Left lung (tissue), 14 donors: ENCODE results near the gene ADCY2. TPM values are rescaled to one million over a fixed set of nuclear protein-coding genes. Genes with fewer than 3 reads are reported as not detected.
A peak's percentile ranks its signal among the peaks of the same experiment; 100 is the strongest.

ENCODE experiments used
- ATAC-seq: fragments of 200-7000 bp; cut with Tn5 transposase; one replicate; pipeline ENCODE4 v1.9.1; 2020; ENCODE audit warnings: moderate library complexity
- DNase-seq, 4 donors: peaks; one replicate each; pipeline ENCODE4 v3.0.0-alpha.2; 2013 to 2020
- H3K27ac ChIP-seq, 2 donors: fragments of 200-600 bp; sonication (generic) in 1 of 2; one replicate each; pipeline versions ENCODE4 v1.5.0 to v1.8.0; 2020 to 2021
- H3K27me3 ChIP-seq, 2 donors: fragments of 200-600 bp; sonication (generic) in 1 of 2; one replicate each; pipeline versions ENCODE4 v1.5.0 to v1.8.0; 2020 to 2021
- H3K36me3 ChIP-seq, 2 donors: fragments of 200-600 bp; sonication (generic) in 1 of 2; one replicate each; pipeline versions ENCODE4 v1.5.0 to v1.8.0; 2020 to 2021
- H3K4me1 ChIP-seq, 2 donors: fragments of 200-600 bp; one replicate each; pipeline ENCODE4 v1.8.0; 2021
- H3K4me3 ChIP-seq, 2 donors: fragments of 200-600 bp; sonication (generic) in 1 of 2; one replicate each; pipeline versions ENCODE4 v1.5.0 to v1.8.0; 2020 to 2021; ENCODE audit warnings: mild to moderate bottlenecking in 1 of 2
- H3K9me3 ChIP-seq, 2 donors: fragments of 200-600 bp; sonication (generic) in 1 of 2; one replicate each; pipeline versions ENCODE4 v1.5.0 to v1.8.0; 2020 to 2021
- intact Hi-C, 2 donors: fragments of 100-400 bp; cut with DNase I; formaldehyde crosslinking; loops; one replicate each; pipeline versions ENCODE4 v1.11.2 to v1.14.2; 2022
- long read RNA-seq, 12 donors: library from polyadenylated mRNA in 2 of 12; unstranded in 2 of 12; transcript quantifications; one replicate each; pipeline ENCODE4 v2.0.0 and lab custom pipeline, GENCODE V29; 2019 to 2026
- polyA plus RNA-seq, 6 donors: library from polyadenylated mRNA; unstranded; fragments of 120-200 nt; gene quantifications; one replicate each; pipeline ENCODE4 v1.2.1, GENCODE V29; 2013; ENCODE audit not compliant: insufficient read length in 6 of 6
- total RNA-seq, 2 donors: library from RNA; stranded (reverse); fragmentation: NEBNext Ultra II Directional; extraction: Animal tissue kit (Norgen Biotek cat#: 25700); gene quantifications; one replicate each; pipeline ENCODE4 v1.2.1, GENCODE V29; 2021
- TF ChIP-seq, protein P1 (sequence below), 2 donors: fragments of 200-600 bp; sonication (generic) in 1 of 2; IDR thresholded peaks; one replicate each; pipeline versions ENCODE4 v1.5.0 to v1.8.0; 2021; ENCODE audit warnings: antibody characterized with exemption in 2 of 2
- donor health status: DM: no; HTN: yes; CAD: no.
- donor health status: DM: no; HTN: no; CAD: no.

The ADCY2 gene
- under 1 TPM; 0.34 to 0.47 TPM for total RNA-seq
- 10 to 100 TPM in 4 of 6 donors, 1 to 10 TPM in 2; 6.1 to 14.0 (median 10.6) TPM for polyA plus RNA-seq
- long read RNA-seq, donor 1, full-length matches to known transcripts, result 1 of 1 reads
- long read RNA-seq, donor 1, partial matches to known transcripts, result 0 of 1 reads
- long read RNA-seq, donor 1, other reads (novel, unspliced or antisense), result 0 of 1 reads
- long read RNA-seq, donor 2, full-length matches to known transcripts, result 1 of 1 reads
- long read RNA-seq, donor 2, partial matches to known transcripts, result 0 of 1 reads
- long read RNA-seq, donor 2, other reads (novel, unspliced or antisense), result 0 of 1 reads
- long read RNA-seq, donor 3, result 0 reads
- long read RNA-seq, donor 4, result 0 reads
- long read RNA-seq, donor 5, full-length matches to known transcripts, result 2 of 2 reads
- long read RNA-seq, donor 5, partial matches to known transcripts, result 0 of 2 reads
- long read RNA-seq, donor 5, other reads (novel, unspliced or antisense), result 0 of 2 reads
- long read RNA-seq, donor 6, result 0 reads
- long read RNA-seq, donor 7, full-length matches to known transcripts, result 1 of 1 reads
- long read RNA-seq, donor 7, partial matches to known transcripts, result 0 of 1 reads
- long read RNA-seq, donor 7, other reads (novel, unspliced or antisense), result 0 of 1 reads
- long read RNA-seq, donor 8, full-length matches to known transcripts, result 1 of 1 reads
- long read RNA-seq, donor 8, partial matches to known transcripts, result 0 of 1 reads
- long read RNA-seq, donor 8, other reads (novel, unspliced or antisense), result 0 of 1 reads
- long read RNA-seq, donor 9, result 0 reads
- long read RNA-seq, donor 10, result 0 reads
- long read RNA-seq, donor 11, full-length matches to known transcripts, result 18 of 66 reads
- long read RNA-seq, donor 11, partial matches to known transcripts, result 48 of 66 reads
- long read RNA-seq, donor 11, other reads (novel, unspliced or antisense), result 0 of 66 reads
- long read RNA-seq, donor 12, result 0 reads

DNA sequence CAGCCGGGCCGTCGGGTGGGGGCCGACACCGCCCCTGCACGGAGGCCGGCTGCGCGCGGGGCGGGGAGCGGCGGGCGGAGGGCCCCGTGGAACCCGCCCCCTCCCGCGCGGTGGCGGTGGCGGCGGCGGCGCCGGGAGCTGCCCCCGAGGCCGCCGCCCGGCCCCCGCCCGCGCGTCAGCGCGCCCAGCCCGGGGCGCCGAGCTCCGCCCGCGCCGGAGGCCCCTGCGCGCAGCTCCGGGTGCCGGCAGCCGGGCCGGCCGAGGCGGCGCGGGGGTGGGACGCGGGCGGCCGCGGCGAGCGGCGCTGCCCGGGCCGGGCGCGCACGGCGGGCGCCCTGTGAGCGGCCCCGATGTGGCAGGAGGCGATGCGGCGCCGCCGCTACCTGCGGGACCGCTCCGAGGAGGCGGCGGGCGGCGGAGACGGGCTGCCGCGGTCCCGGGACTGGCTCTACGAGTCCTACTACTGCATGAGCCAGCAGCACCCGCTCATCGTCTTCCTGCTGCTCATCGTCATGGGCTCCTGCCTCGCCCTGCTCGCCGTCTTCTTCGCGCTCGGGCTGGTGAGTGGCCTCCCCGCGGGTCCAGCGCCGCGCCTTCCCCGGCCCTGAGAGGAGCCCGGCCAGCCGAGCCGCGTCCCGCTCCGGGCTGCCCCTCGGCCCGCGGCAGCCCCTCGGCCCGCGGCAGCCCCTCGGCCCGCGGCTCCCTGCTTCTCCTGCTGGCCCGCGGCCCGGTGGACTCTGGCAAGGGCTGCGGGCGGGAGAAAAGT lies at the start of gene ADCY2:
ADCY2 (plus strand) TSS at position 192 of the 766 bp plus-strand sequence; CDS start at position 351, 159 bp downstream.
- TF ChIP-seq, protein P1, sequence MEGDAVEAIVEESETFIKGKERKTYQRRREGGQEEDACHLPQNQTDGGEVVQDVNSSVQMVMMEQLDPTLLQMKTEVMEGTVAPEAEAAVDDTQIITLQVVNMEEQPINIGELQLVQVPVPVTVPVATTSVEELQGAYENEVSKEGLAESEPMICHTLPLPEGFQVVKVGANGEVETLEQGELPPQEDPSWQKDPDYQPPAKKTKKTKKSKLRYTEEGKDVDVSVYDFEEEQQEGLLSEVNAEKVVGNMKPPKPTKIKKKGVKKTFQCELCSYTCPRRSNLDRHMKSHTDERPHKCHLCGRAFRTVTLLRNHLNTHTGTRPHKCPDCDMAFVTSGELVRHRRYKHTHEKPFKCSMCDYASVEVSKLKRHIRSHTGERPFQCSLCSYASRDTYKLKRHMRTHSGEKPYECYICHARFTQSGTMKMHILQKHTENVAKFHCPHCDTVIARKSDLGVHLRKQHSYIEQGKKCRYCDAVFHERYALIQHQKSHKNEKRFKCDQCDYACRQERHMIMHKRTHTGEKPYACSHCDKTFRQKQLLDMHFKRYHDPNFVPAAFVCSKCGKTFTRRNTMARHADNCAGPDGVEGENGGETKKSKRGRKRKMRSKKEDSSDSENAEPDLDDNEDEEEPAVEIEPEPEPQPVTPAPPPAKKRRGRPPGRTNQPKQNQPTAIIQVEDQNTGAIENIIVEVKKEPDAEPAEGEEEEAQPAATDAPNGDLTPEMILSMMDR (IDR thresholded peaks at IDR 0.05), result no peak
- Histone ChIP-seq H3K27me3 (peaks cover 33 to 71% of the 10 kb centered on the region in 2 donors), H3K9me3 (no peaks in the 10 kb centered on the region), H3K27ac (no peak within 1 kb of the TSS), H3K4me3 (peak within 1 kb of the TSS; percentile 9 to 19), H3K36me3 (no peaks in the 10 kb centered on the region), H3K4me1 (peaks cover 0 to 11% of the 10 kb centered on the region in 2 donors)
- intact Hi-C loops, result no loop called here
- DNase-seq (peak in 1 of 4 donors; percentile 76), ATAC-seq (no peak)

DNA sequence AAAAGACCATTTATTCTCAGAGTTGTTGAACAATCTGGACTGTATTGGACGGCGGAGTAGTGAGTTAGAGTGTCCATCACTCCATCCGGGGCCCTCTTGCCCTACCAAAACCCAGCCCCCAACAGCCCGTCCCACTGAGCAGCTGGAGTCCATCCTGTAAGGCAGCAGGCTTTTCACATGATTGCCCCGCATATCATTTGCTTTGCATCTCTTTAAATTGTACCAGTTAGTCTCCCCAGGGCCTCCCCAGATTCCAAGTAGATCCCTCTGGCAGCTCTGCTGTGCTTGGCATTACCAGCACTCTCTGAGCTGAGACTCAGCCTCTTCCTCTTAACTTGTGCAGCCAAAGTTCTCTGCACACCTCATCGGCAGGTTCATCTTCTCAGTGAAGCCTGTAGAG lies 48.6 kb upstream of the ADCY2 start:
- intact Hi-C loops, result no loop called here
- Histone ChIP-seq H3K27me3 (no peaks in the 10 kb centered on the region), H3K4me1 (no peaks in the 10 kb centered on the region)

DNA sequence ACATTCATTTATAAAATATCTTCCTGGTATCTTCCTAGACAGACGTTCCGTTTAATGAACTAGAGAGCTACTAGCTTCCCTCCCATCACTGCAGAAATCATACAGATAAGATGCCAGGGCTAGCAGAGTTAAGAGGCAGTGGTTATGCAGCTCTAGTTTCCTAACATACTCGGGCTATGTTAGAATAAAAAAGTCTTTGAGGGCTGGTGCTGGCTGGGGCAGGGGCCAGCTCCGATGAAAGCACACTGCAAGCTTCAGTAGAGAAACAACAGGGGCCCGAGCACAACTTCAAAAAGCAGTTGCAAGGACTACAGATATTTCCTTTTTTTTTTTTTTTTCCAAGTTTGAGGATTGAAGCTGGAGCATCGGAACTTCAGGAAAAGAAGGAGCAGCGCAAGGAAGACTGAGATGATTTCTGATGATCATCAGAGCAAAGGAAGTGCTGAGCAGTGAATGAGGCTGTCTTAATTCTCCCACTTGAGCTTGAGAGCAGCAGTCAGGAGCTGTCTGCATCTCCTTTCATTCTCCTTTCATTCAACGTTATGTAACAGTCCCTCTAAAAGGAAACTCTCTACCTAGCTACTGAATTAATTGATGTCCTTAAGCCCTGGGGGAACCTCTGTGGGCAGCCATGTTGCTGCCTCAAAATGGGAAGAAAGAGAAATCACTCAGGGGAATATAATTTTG lies 47.6 kb upstream of the ADCY2 start:
- no peak overlapping the region for H3K27ac ChIP-seq
- peaks cover 0 to 4% of the 10 kb centered on the region in 2 donors for H3K9me3 ChIP-seq
- no peaks in the 10 kb centered on the region for H3K27me3 ChIP-seq
- ATAC-seq (no peak), DNase-seq (no peak)
- no peaks in the 10 kb centered on the region for H3K36me3 ChIP-seq
- intact Hi-C loops, result no loop called here
- no peaks in the 10 kb centered on the region for H3K4me1 ChIP-seq
- TF ChIP-seq, protein P1 (IDR thresholded peaks at IDR 0.05), result no peak
- H3K4me3 ChIP-seq, result no peak overlapping the region

More for the DNA sequence above, 48.6 kb upstream of the ADCY2 start:
- TF ChIP-seq, protein P1 (IDR thresholded peaks at IDR 0.05), result no peak
- no peaks in the 10 kb centered on the region for H3K36me3 ChIP-seq
- H3K9me3 ChIP-seq, result peaks cover 0 to 13% of the 10 kb centered on the region in 2 donors
- H3K27ac ChIP-seq, result no peak overlapping the region
- no peak overlapping the region for H3K4me3 ChIP-seq
- no peak for ATAC-seq
- no peak for DNase-seq

DNA sequence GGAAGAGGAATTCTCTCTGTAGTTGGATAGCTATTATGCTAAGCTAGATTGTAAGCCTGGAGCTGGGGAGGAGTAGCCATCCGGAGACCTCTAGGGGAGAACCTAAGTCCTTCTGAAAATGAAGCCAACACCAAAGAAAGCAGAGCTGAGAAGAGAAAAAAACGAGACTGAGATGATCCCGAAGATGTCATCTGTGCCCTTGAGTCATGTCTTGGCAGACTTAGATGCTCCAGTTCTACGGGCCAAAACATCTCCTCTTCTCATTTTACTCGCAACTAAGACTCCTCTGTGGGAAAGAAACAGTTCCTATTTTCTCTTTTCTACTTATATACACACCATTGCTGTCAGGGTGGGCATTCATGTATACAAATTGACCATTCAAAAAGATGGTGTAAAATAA lies 34.3 kb upstream of the ADCY2 start:
- no peaks in the 10 kb centered on the region for H3K27me3 ChIP-seq
- TF ChIP-seq, protein P1 (IDR thresholded peaks at IDR 0.05), result no peak

More for the DNA sequence above, 34.3 kb upstream of the ADCY2 start:
- Histone ChIP-seq H3K9me3 (no peaks in the 10 kb centered on the region), H3K4me1 (no peaks in the 10 kb centered on the region), H3K27ac (no peak overlapping the region), H3K36me3 (no peaks in the 10 kb centered on the region), H3K4me3 (no peak overlapping the region)
- no peak for DNase-seq
- ATAC-seq, result no peak
- intact Hi-C loops, result no loop called here
